ENCODE results near the gene WASF3.

The WASF3 gene

GRCh38 chr13:26590379-26590778 is 32.9 kb downstream of the WASF3 start:
- no peak for DNase-seq (ENCODE audit: low spot score)

GRCh38 chr13:26590951-26591350 is 33.5 kb downstream of the WASF3 start:
- DNase-seq (ENCODE audit: low spot score): no peak

DNA sequence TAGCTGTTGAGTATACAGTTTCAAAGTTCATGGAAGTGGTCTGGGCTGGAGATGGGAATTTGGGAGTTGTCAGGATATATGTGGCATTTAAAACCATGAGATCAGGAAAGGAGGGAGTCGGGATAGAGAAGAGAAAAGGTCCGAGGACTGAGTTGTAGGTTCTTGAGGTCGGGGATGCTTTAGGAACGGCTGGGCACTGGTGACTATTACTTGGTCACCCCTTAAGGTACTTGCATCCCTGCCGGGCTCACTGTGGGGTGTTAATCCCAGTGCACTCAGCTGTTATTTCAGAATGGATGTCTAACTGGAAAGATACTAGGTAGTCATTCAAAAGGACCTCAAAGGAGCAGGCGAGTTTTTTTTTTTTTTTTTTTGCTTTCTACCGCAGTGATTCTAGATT is 34.2 kb downstream of the WASF3 start:
- no peak for DNase-seq (ENCODE audit: low spot score)

DNA sequence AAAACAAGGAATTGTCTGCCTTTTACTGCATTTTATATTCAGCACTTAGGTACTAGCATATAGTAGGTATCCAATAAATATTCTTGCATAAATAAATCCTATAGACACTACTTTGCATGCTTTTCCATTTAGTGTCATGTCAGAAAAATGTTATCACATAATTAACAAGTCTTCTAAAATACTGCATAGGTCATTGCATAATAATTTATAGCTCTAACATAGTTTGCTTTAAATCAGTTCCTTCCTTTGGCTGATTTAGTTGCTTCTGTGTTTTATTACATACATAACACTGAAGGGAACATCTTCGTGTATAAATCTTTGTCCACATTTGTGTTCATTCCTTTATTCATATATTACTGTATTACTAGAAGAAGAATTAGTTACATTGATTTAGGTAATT is 36.2 kb downstream of the WASF3 start:
- no peak for DNase-seq (ENCODE audit: low spot score)

DNA sequence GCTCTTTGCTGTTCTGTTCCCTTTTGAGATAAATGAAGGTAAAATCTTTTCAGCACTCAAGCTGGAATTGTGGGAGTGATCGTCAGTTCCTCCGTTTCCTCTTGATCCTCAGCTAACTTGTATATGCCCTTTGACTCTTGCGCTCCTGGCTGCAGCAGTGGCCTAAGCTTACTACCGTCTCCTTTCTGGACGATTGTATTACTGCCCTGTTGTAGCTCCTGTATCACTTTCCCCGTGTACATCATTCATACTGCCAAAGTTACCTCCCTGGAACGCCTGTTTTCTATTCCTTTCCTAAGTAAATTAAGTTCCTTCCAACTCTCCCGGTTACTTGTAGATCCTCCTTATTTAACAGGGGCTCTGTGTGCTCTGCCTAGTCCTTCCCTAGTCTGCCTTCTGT is 36.9 kb downstream of the WASF3 start:
- DNase-seq (ENCODE audit: low spot score): no peak

DNA sequence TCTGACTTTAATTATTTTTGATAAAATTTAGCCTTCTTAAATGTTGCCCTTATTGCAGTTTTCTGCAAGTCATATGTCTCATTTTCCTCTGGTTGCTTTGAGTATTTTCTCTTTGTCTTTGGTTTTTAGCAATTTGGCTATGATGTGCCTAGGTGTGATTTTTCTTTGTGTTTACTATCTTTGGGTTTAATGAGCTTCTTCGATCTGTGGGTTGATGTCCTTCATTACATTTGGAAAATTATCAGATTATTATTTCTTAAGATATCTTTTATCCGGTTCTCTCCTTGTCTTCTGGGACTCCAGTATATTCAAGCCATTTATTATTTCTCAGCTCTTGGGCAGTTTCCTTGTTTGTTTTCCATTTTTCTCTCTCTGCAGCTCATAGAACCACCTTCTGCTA is 39.0 kb downstream of the WASF3 start:
- DNase-seq (ENCODE audit: low spot score): no peak

- no peak for DNase-seq (ENCODE audit: low spot score)
Observed at GRCh38 chr13:26599403-26599802, 41.9 kb downstream of the WASF3 start.

GRCh38 chr13:26599860-26600259 is 42.4 kb downstream of the WASF3 start:
- DNase-seq (ENCODE audit: low spot score): no peak

- no peak for DNase-seq (ENCODE audit: low spot score)
Observed at GRCh38 chr13:26600343-26600742, 42.9 kb downstream of the WASF3 start.

DNA sequence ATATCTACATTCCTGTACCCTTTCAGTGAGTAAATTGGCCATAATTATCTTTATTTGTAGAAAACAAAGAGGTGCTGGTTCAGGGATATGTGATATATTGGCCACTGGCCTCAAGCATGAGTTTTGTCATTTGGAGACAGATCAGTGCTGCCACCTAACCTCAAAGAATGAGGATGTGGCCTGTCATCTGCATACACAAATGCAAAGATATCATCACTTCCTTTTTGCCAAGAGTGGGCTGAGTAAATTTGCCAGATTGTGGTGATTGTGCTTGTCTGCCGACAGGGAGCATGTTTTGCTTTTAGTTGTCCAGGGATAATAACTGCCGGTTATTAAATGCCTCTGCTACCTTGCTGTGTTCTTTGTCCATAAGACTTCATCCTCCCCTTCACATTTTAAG is 44.2 kb downstream of the WASF3 start:
- DNase-seq (ENCODE audit: low spot score): peak; percentile 15

GRCh38 chr13:26602783-26603182 is 45.3 kb downstream of the WASF3 start:
- DNase-seq (ENCODE audit: low spot score): no peak

DNA sequence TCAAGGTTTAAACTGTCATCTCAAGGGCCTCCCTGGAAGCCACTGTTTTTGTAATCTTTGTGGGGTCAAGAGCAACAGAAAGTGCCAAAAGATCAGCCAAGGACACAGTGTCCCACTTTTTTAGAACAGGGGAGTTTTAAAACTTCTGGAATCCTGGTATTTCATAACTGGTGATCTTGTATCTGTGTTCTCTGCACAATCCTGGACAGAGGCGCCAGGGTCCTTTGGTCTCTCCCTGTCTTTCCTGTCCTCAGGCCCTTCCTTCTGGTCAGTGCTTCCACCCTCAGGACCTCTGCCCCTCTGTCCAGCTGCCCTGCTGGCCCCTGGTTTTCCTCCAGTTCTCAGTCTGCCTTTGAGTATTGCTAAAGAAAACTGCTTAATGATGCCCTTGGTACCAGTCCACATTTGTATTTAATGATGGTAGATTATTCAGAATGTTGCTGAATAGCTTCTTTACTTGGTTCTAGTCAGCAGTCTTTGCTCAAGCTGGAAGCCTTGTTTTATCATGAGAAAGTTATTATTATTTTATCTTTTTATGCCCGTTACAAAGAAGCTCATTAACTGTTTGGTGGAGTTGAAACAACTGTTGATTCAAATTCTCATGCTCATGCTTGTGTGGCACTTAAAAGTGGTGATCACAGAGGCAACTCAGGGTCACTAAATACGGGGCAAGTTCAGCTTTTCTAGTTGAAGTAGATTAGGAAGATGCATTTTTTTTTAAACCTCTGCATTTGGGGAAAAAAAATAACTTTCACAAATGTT is 47.5 kb downstream of the WASF3 start:
- DNase-seq (ENCODE audit: low spot score): peak; percentile 18

GRCh38 chr13:26605845-26606244 is 48.4 kb downstream of the WASF3 start:
- DNase-seq (ENCODE audit: low spot score): no peak

DNA sequence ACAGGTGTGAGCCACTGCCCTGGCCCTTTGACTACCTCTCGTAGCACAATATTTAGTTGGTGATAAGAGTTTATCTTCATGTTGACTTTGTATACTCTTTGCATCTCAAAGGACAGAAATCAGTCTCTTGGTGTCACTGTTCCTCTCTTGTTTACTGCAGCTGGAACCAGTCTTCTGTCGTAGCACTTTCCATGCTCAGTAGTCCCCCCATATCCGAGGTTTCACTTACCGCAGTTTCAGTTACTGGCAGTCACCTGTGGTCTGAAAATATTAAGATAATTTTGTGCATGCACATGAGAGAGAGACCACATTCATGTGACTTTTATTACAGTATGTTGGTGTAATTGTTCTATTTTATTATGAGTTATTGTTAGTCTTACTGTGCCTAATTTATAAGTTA is 49.1 kb downstream of the WASF3 start:
- no peak for DNase-seq (ENCODE audit: low spot score)

DNA sequence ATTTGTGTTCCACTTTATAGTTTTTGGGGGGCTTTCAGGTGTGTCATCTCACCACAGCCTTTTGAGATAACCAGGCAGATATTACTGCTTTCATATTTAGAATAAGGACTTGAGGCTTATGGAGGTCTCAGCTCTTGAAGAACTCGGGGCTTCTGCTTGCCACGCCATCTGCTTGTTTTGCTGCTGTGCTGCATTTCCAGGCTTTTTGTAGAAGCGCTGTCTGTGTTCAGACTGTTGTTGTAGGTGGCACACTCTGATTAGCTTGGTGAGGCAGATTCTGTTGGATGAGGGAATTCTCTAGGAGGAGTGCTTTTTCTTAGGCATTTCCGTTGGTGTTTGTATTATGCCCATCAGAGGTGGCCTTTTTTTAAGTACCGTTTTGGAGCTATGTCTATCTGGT is 57.2 kb downstream of the WASF3 start:
- no peak for DNase-seq (ENCODE audit: low spot score)

GRCh38 chr13:26616126-26616525 is 58.6 kb downstream of the WASF3 start:
- no peak for DNase-seq (ENCODE audit: low spot score)

- DNase-seq (ENCODE audit: low spot score): no peak
Observed at GRCh38 chr13:26618726-26619125, 61.2 kb downstream of the WASF3 start.

- no peak for DNase-seq (ENCODE audit: low spot score)
Observed at GRCh38 chr13:26619358-26619757, 61.9 kb downstream of the WASF3 start.

GRCh38 chr13:26621731-26622401 is 64.4 kb downstream of the WASF3 start:
- no peak for DNase-seq (ENCODE audit: low spot score)

DNA sequence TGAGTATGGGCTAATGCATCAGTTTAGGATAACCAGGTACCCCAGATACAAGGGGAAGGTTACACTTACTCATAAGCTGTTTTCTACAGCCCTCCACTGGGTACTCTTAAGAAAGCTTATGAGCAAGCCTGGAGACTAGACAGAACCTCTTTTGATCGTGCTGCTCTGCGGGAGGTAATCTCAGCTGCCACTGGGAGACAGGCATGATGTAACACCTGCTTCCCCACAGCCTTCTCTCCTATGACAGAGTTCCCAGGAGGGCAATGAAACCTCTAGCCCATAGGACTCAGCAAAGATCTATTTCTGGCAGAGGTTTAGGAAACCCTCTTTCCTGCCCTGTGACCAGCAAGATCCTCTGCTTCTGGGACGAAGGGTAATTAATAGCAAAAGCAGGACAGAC is 65.6 kb downstream of the WASF3 start:
- DNase-seq (ENCODE audit: low spot score): no peak

GRCh38 chr13:26624572-26624971 is 67.1 kb downstream of the WASF3 start:
- DNase-seq (ENCODE audit: low spot score): no peak

DNA sequence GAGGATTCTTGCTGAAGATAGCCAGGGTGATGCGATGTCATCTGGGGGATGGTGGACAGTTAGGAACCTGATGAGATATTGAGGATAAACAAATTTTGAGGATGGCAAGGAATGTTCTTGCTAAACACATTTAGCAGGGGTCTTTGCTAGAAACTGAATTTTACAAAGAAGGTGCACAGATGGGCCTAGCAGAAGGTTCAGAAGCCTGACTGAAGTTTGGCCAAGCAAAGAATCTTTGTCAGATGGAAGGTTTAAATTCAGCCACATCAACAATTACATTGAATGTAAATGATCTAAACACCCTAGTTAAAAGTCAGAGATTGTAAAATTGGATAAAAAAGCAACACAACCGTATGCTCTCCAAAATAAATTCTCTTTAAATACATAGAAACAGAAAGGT is 68.8 kb downstream of the WASF3 start:
- no peak for DNase-seq (ENCODE audit: low spot score)

- no peak for DNase-seq (ENCODE audit: low spot score)
Observed at GRCh38 chr13:26628706-26629105, 71.2 kb downstream of the WASF3 start.

DNA sequence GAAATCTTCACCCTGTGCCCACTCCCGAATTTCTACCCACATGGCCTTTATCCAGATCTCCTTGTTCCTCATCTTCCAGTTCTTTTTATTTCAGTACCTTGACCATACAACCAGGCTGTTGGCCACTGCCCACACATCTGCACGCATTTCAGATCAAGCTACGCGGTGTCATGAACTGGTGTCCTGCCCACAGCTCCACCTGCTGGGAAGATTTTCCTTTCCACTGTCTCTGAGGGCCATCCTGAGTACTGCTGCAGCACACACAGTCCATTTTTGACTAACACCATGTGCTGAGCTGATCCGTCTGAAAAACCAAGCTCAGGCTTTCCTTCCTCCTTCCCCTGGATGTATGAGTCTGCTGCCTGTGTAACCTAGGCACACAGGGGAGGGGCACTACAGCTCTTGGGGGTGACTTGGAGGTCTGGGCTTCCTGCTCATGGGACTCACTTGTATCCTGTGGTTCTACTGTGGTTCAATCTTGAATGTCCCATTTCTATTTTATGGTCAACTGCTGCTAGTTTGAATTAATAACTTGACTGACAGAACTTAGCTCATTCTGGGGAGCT is 71.9 kb downstream of the WASF3 start:
- DNase-seq (ENCODE audit: low spot score): no peak

Measured in pons (tissue), 1 donor.